SK-N-SH (cell line): ENCODE results near the gene CRIM1. TPM values are rescaled to one million over a fixed set of nuclear protein-coding genes. Genes with fewer than 3 reads are reported as not detected.

Source experiments
- CTCF ChIA-PET: fragments of 300-600, 350-600 bp; formaldehyde crosslinking; extraction: SDS; loops from one replicate; lab custom pipeline; 2021; lab: Yijun Ruan, JAX
- POLR2A ChIA-PET: fragments of 350-600 bp; sonication (Branson Sonifier 250); formaldehyde crosslinking; extraction: SDS; loops from one replicate; lab custom pipeline; 2020; ENCODE audit warnings: antibody characterized with exemption, inconsistent platforms; lab: Yijun Ruan, JAX
- DNase-seq: peaks from one replicate; pipeline ENCODE4 v3.0.0; 2012
- H2AFZ ChIP-seq: fragments of 200-600 bp; sonication (generic); 2 replicates; pipeline ENCODE4 v1.8.1; 2016; ENCODE audit warnings: antibody characterized with exemption, mild to moderate bottlenecking, low read depth
- H3F3A ChIP-seq: fragments of 200-600 bp; sonication (generic); replicated peaks from 2 replicates; pipeline ENCODE3; 2016; ENCODE audit warnings: antibody characterized with exemption, mild to moderate bottlenecking; ENCODE audit not compliant: insufficient read depth
- H3K27ac ChIP-seq, 2 experiments: fragments of 200-500 bp in 1 of 2; fragments of 200-600 bp in 1 of 2; sonication (Bioruptor generic) in 1 of 2; sonication (generic), shearing (Covaris generic) in 1 of 2; 2 replicates each; pipeline versions ENCODE4 v1.5.1 to v1.6.1; 2014 to 2016; ENCODE audit warnings: low read depth in 2 of 2, inconsistent platforms in 1 of 2, low read length in 1 of 2, mild to moderate bottlenecking in 1 of 2, mixed read lengths in 1 of 2
- H3K27me3 ChIP-seq: fragments of 200-600 bp; sonication (generic), shearing (Covaris generic); 2 replicates; pipeline ENCODE4 v1.6.1; 2016; ENCODE audit warnings: mixed run types; ENCODE audit not compliant: insufficient read depth
- H3K36me3 ChIP-seq, 2 experiments: fragments of 200-500 bp in 1 of 2; fragments of 200-600 bp in 1 of 2; sonication (Bioruptor generic) in 1 of 2; sonication (generic) in 1 of 2; replicated peaks in 1 of 2; 2 replicates each; pipeline versions ENCODE3 to v1.5.1; 2014 to 2016; ENCODE audit warnings: low read length in 1 of 2, mild to moderate bottlenecking in 1 of 2; ENCODE audit not compliant: insufficient read depth in 2 of 2, control insufficient read depth in 1 of 2
- H3K4me1 ChIP-seq, 2 experiments: fragments of 200-500 bp in 1 of 2; fragments of 200-600 bp in 1 of 2; sonication (Bioruptor generic) in 1 of 2; sonication (generic), shearing (Covaris generic) in 1 of 2; 2 replicates each; pipeline versions ENCODE4 v1.5.1 to v1.6.1; 2014 to 2016; ENCODE audit warnings: low read depth in 1 of 2, low read length in 1 of 2, mixed run types in 1 of 2; ENCODE audit not compliant: insufficient read depth in 2 of 2, control insufficient read depth in 1 of 2
- H3K4me2 ChIP-seq: fragments of 200-600 bp; sonication (generic), shearing (Covaris generic); 2 replicates; pipeline ENCODE4 v1.6.1; 2017; ENCODE audit warnings: mixed run types
- H3K4me3 ChIP-seq, 2 experiments: fragments of 200-500 bp in 1 of 2; fragments of 200-600 bp in 1 of 2; sonication (Bioruptor generic) in 1 of 2; sonication (generic), shearing (Covaris generic) in 1 of 2; 2 replicates each; pipeline versions ENCODE4 v1.5.1 to v1.8.1; 2014 to 2016; ENCODE audit warnings: low read depth in 2 of 2, inconsistent platforms in 1 of 2, low read length in 1 of 2, mild to moderate bottlenecking in 1 of 2, mixed read lengths in 1 of 2, moderate library complexity in 1 of 2
- H3K79me2 ChIP-seq: fragments of 200-600 bp; sonication (generic); 2 replicates; pipeline ENCODE4 v1.8.1; 2017; ENCODE audit warnings: mild to moderate bottlenecking; ENCODE audit not compliant: insufficient read depth
- H3K9ac ChIP-seq: fragments of 200-600 bp; sonication (generic); 2 replicates; pipeline ENCODE4 v1.6.1; 2017; ENCODE audit warnings: mixed run types
- H3K9me2 ChIP-seq: fragments of 200-600 bp; sonication (generic); 2 replicates; pipeline ENCODE4 v1.6.1; 2017; ENCODE audit warnings: mixed run types
- H3K9me3 ChIP-seq: fragments of 200-600 bp; sonication (generic); 2 replicates; pipeline ENCODE4 v1.6.1; 2017; ENCODE audit warnings: mixed run types, mild to moderate bottlenecking, moderate library complexity
- H4K20me1 ChIP-seq: fragments of 200-600 bp; sonication (generic); 2 replicates; pipeline ENCODE4 v1.6.1; 2017; ENCODE audit warnings: mild to moderate bottlenecking, mixed run types; ENCODE audit not compliant: insufficient read depth
- CHD2 ChIP-seq: fragments of 150-350 bp; IDR thresholded peaks from 2 replicates; pipeline ENCODE4 v1.6.1; 2018; ENCODE audit warnings: low read length; ENCODE audit not compliant: partially characterized antibody
- EP300 ChIP-seq, 2 experiments: IDR thresholded peaks; 2 replicates each; pipeline versions ENCODE4 v1.4.0 to v1.6.1; 2012; ENCODE audit warnings: borderline replicate concordance in 1 of 2, low read depth in 1 of 2, low read length in 1 of 2
- FOSL2 ChIP-seq: IDR thresholded peaks from 2 replicates; pipeline ENCODE4 v1.4.0; 2012; ENCODE audit warnings: low read depth, mild to moderate bottlenecking, moderate library complexity, borderline replicate concordance
- FOXJ3 ChIP-seq: sonication (generic); formaldehyde crosslinking; IDR thresholded peaks from 2 replicates; pipeline ENCODE4 v1.5.1; 2020; ENCODE audit warnings: mild to moderate bottlenecking, missing genetic modification reagents
- FOXM1 ChIP-seq: IDR thresholded peaks from 2 replicates; pipeline ENCODE4 v1.4.0; 2012; ENCODE audit warnings: low read depth, mild to moderate bottlenecking
- GATA2 ChIP-seq: sonication (generic); formaldehyde crosslinking; IDR thresholded peaks from 2 replicates; pipeline ENCODE4 v1.5.0; 2020; ENCODE audit warnings: mild to moderate bottlenecking, missing genetic modification reagents
- IRF3 ChIP-seq: fragments of 150-350 bp; IDR thresholded peaks from 2 replicates; pipeline ENCODE4 v1.6.1; 2016; ENCODE audit warnings: mild to moderate bottlenecking, low read depth, low read length
- MEF2A ChIP-seq: IDR thresholded peaks from 2 replicates; pipeline ENCODE4 v1.4.0; 2012; ENCODE audit warnings: low read depth, borderline replicate concordance
- MXI1 ChIP-seq: IDR thresholded peaks from 2 replicates; pipeline ENCODE4 v1.6.1; 2012; ENCODE audit warnings: mild to moderate bottlenecking, low read depth, low read length, improper control_type of control experiment
- NFIC ChIP-seq: IDR thresholded peaks from 2 replicates; pipeline ENCODE4 v1.4.0; 2012; ENCODE audit warnings: borderline replicate concordance
- NRF1 ChIP-seq: IDR thresholded peaks from 2 replicates; pipeline ENCODE4 v1.6.1; 2012; ENCODE audit warnings: low read depth, mild to moderate bottlenecking, low read length
- PBX3 ChIP-seq: IDR thresholded peaks from 2 replicates; pipeline ENCODE4; 2012
- POLR2AphosphoS5 ChIP-seq: IDR thresholded peaks from 2 replicates; pipeline ENCODE4 v1.6.1; 2012; ENCODE audit warnings: low read depth, low read length
- RCOR1 ChIP-seq: fragments of 150-350 bp; IDR thresholded peaks from 2 replicates; pipeline ENCODE4 v1.6.1; 2017; ENCODE audit warnings: antibody characterized with exemption, low read length
- REST ChIP-seq: IDR thresholded peaks from 2 replicates; pipeline ENCODE4 v1.6.1; 2012; ENCODE audit warnings: mild to moderate bottlenecking, low read depth, low read length, moderate library complexity
- SIN3A ChIP-seq: IDR thresholded peaks from 2 replicates; pipeline ENCODE4 v1.6.1; 2012; ENCODE audit warnings: low read depth, mild to moderate bottlenecking, low read length, moderate library complexity, borderline replicate concordance
- SMC3 ChIP-seq: IDR thresholded peaks from 2 replicates; pipeline ENCODE4 v1.6.1; 2012; ENCODE audit warnings: low read depth, low read length, improper control_type of control experiment
- TCF12 ChIP-seq: IDR thresholded peaks from 2 replicates; pipeline ENCODE4 v1.4.0; 2012
- TEAD4 ChIP-seq: IDR thresholded peaks from 2 replicates; pipeline ENCODE4 v1.4.0; 2012; ENCODE audit warnings: mild to moderate bottlenecking, borderline replicate concordance; ENCODE audit not compliant: insufficient read depth
- USF1 ChIP-seq: IDR thresholded peaks from 2 replicates; pipeline ENCODE4 v1.4.0; 2012; ENCODE audit warnings: low read depth, borderline replicate concordance
- USF2 ChIP-seq: fragments of 150-350 bp; IDR thresholded peaks from 2 replicates; pipeline ENCODE4 v1.6.1; 2017; ENCODE audit warnings: antibody characterized with exemption, low read length, low read depth, borderline replicate concordance
- YY1 ChIP-seq: IDR thresholded peaks from 2 replicates; pipeline ENCODE4 v1.4.0; 2012; ENCODE audit warnings: low read depth, mild to moderate bottlenecking
- WGBS: methylation state at CpG from one replicate; pipeline ENCODE4 v1.1.6; 2017; ENCODE audit warnings: low lambda C conversion rate; 5-methylcytosine and 5-hydroxymethylcytosine counted together
- polyA plus RNA-seq, 3 experiments: library from polyadenylated mRNA; depleted of rRNA; stranded (reverse); fragments of >200 nt; gene quantifications; 2 replicates each; pipeline ENCODE4 v1.2.3, GENCODE V29; 2012

Gene CRIM1
- polyA plus RNA-seq, 1 of the 3 experiments (the other 2 are of a cell fraction), result 244 TPM

GRCh38 chr2:36456227-36457175, 100.9 kb downstream of the CRIM1 start:
- H3F3A ChIP-seq, result peaks cover 88% of the 10 kb centered on the region
- H3K9me3 ChIP-seq, result no peaks in the 10 kb centered on the region
- peaks cover 23 to 26% of the 10 kb centered on the region in 2 experiments for H3K36me3 ChIP-seq
- peak overlapping the region; percentile 67 for H3K9ac ChIP-seq
- ChIA-PET CTCF (interaction anchor here (0.6 to 1.0 kb wide), 3 partner anchors 14 to 287 kb away, joined by 3 read pairs; no protein-coding TSS in a partner anchor), POLR2A (no interaction called here)
- H3K9me2 ChIP-seq, result no peaks in the 10 kb centered on the region
- peak overlapping the region; percentile 69 for H3K4me2 ChIP-seq
- peak overlapping the region; percentile 78 to 95; a peak in 3 of 4 replicates for H3K27ac ChIP-seq
- peaks cover 96% of the 10 kb centered on the region for H3K79me2 ChIP-seq
- WGBS, result 18% methylated on average over 17 of the region's 17 CpGs
- H4K20me1 ChIP-seq, result peaks cover 5% of the 10 kb centered on the region; the same call in 1 of the 2 replicates
- peak; percentile 14 for DNase-seq
- H3K4me1 ChIP-seq, result peaks cover 12 to 89% of the 10 kb centered on the region in 2 experiments
- H3K4me3 ChIP-seq, result peak overlapping the region in 1 of 2 experiments; percentile 17; a peak in 2 of 4 replicates
- H2AFZ ChIP-seq, result no peak overlapping the region
- H3K27me3 ChIP-seq, result no peaks in the 10 kb centered on the region
- TF ChIP-seq TEAD4, result peak; percentile 54; the same call in 1 of the 2 replicates
- no peak for TF ChIP-seq IRF3
- no peak for TF ChIP-seq FOSL2
- peak; percentile 81 for TF ChIP-seq PBX3
- TF ChIP-seq MXI1, result no peak
- no peak for TF ChIP-seq GATA2
- TF ChIP-seq MEF2A, result peak; percentile 45; the same call in 1 of the 2 replicates
- no peak for TF ChIP-seq RCOR1
- no peak for TF ChIP-seq CHD2
- TF ChIP-seq TCF12, result peak; percentile 96
- TF ChIP-seq USF1, result no peak
- TF ChIP-seq FOXM1, result 0 out of 2 replicates have a peak, but pooled peaks have one; percentile 57
- TF ChIP-seq REST, result no peak
- peak; percentile 72 for TF ChIP-seq POLR2AphosphoS5
- TF ChIP-seq USF2, result no peak
- peak; percentile 51; the same call in 1 of the 2 replicates for TF ChIP-seq SIN3A
- peak in 1 of 2 experiments; percentile 63; a peak in 1 of 4 replicates for TF ChIP-seq EP300 (IDR thresholded peaks at IDR 0.05; ENCODE audit: borderline replicate concordance in 1 of 2, low read depth in 1 of 2, low read length in 1 of 2)
- TF ChIP-seq NFIC, result peak; percentile 94
- peak; percentile 74; the same call in 1 of the 2 replicates for TF ChIP-seq YY1
- no peak for TF ChIP-seq SMC3
- no peak for TF ChIP-seq FOXJ3 (CRISPR knock-in tag)
- TF ChIP-seq NRF1, result no peak
